Activated T-cell treated with anti-CD3 and anti-CD28 coated beads, Interleukin-2, amount 50 U/mL, for 4 hours (primary cell): ENCODE results near the gene TIGD4. TPM values are rescaled to one million over a fixed set of nuclear protein-coding genes. Genes with fewer than 3 reads are reported as not detected.
A peak's percentile ranks its signal among the peaks of the same experiment; 100 is the strongest.

Experiments used
- ATAC-seq, 2 donors: fragments of 200-7000 bp; cut with Tn5 transposase; one replicate each; pipeline ENCODE4 v1.10.0; 2021
- DNase-seq: peaks from one replicate; pipeline ENCODE4 v3.0.0-alpha.2; 2020
- H3K27me3 Mint-ChIP-seq: one replicate; pipeline ENCODE4 v1.8.0; 2021; ENCODE audit warnings: low read depth, mixed read lengths
- H3K36me3 Mint-ChIP-seq: one replicate; pipeline ENCODE4 v1.8.0; 2022; ENCODE audit warnings: mixed read lengths; ENCODE audit not compliant: insufficient read depth
- H3K4me1 Mint-ChIP-seq: one replicate; pipeline ENCODE4 v1.8.0; 2021; ENCODE audit warnings: low read depth, mixed read lengths
- H3K4me3 Mint-ChIP-seq: one replicate; pipeline ENCODE4 v1.8.0; 2021; ENCODE audit warnings: mild to moderate bottlenecking, moderate library complexity, mixed read lengths
- H3K9me3 Mint-ChIP-seq: one replicate; pipeline ENCODE4 v1.8.0; 2021; ENCODE audit warnings: mixed read lengths
- total RNA-seq, 3 donors: library from RNA; stranded (reverse); gene quantifications; one replicate each; pipeline ENCODE4 v1.2.1, GENCODE V29; 2021

TIGD4 gene
- total RNA-seq, 3 donors from 2014 or later: 0.28 to 0.38 (median 0.32) TPM

DNA sequence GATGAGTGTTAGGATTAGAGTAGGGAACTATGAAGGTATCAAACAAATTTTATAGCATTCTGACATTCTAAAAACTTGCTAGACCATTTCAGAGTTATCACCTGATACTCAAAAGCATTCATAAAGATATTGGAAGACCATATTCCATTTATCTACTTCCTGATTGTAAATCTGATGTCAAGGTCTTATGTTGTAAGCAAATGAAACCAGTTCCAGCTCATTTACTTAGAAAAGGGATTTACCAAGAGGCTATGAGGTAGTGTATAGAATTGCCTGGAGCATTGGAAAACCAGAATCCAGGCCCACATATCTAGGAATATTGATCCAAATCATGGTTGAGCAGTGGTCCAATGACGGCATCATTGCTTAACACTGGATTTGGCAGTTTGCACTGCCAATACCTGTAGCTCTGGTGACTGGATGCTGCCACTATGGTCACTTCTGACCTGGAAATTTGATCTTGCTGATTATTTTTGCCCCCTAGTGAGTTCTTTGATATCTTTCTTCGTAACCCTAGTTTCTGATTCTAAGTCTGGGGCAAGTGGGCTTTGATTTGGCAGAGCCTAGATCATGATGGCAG, 25.6 kb upstream of the TIGD4 start:
- H3K9me3 Mint-ChIP-seq: no peaks in the 10 kb centered on the region
- H3K4me1 Mint-ChIP-seq: peaks cover 16% of the 10 kb centered on the region
- no peaks in the 10 kb centered on the region for H3K27me3 Mint-ChIP-seq
- H3K4me3 Mint-ChIP-seq: no peak overlapping the region
- ATAC-seq (no peak), DNase-seq (no peak)
- no peaks in the 10 kb centered on the region for H3K36me3 Mint-ChIP-seq

DNA sequence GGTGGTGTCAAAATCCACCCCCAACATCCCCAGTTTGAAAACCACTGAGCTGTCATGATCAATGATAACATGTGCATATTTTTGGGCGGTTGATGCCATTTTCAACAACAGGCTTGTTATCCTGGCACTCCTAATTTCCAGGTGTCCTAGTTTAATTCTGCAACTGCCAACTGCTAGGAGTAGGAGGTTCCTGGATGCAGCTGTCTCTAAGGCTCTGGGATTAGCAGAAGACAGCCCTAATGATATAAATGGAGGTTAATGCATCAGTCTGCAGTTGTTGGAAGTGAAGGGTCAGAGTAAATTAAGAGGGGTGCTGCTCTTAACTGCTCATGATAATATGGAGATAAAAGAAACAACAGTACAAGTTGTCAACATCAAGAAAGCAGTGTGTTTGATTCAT, 24.0 kb upstream of the TIGD4 start:
- Mint-ChIP-seq H3K27me3 (no peaks in the 10 kb centered on the region), H3K36me3 (no peaks in the 10 kb centered on the region), H3K4me1 (peaks cover 16% of the 10 kb centered on the region), H3K4me3 (no peak overlapping the region), H3K9me3 (no peaks in the 10 kb centered on the region)
- DNase-seq: no peak
- ATAC-seq: no peak

DNA sequence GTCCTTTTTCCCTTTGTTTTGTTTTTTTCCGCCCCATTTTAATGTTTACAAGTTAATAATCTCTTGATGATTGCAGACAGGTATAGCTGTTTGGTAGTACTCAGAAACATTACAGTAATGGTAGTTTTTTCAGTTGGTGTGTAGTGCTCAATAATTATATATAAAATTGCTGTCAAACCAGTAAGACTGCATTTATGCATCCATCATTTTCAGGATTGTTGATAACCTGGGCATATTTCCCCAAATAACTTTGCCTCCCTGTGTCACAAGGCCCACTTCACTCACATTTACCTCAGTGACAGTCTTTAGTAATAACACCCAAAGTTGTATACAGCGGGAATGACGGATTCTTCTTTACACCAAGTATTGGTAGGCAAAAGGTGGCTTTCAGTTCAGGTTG, 16.4 kb upstream of the TIGD4 start:
- Mint-ChIP-seq H3K4me1 (peaks cover 4% of the 10 kb centered on the region), H3K9me3 (no peaks in the 10 kb centered on the region), H3K4me3 (no peak overlapping the region), H3K27me3 (no peaks in the 10 kb centered on the region), H3K36me3 (peaks cover 5% of the 10 kb centered on the region)
- DNase-seq: no peak
- ATAC-seq: no peak

DNA sequence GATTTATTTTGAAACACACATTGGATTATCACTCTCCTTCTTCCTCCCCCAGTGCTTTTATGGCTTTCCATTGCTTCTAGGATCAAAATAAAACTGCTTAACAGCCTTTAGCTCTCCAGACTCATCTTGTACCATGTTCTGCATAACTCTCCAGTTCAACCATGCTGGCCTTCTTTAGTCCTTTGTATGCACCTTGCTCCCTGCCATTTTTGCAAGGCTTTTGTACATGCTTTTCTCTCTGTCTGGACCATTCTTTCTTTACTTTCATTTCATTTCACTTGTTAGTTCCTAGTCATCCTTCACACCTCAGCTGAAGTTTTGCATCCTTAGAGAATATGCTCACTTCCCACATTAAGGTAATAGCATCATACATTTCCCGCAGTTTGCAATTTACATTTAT, 7.1 kb upstream of the TIGD4 start:
- peaks cover 40% of the 10 kb centered on the region for H3K4me1 Mint-ChIP-seq
- no peaks in the 10 kb centered on the region for H3K9me3 Mint-ChIP-seq
- DNase-seq (no peak), ATAC-seq (no peak)
- H3K4me3 Mint-ChIP-seq: no peak overlapping the region
- H3K27me3 Mint-ChIP-seq: no peaks in the 10 kb centered on the region
- H3K36me3 Mint-ChIP-seq: peaks cover 7% of the 10 kb centered on the region

DNA sequence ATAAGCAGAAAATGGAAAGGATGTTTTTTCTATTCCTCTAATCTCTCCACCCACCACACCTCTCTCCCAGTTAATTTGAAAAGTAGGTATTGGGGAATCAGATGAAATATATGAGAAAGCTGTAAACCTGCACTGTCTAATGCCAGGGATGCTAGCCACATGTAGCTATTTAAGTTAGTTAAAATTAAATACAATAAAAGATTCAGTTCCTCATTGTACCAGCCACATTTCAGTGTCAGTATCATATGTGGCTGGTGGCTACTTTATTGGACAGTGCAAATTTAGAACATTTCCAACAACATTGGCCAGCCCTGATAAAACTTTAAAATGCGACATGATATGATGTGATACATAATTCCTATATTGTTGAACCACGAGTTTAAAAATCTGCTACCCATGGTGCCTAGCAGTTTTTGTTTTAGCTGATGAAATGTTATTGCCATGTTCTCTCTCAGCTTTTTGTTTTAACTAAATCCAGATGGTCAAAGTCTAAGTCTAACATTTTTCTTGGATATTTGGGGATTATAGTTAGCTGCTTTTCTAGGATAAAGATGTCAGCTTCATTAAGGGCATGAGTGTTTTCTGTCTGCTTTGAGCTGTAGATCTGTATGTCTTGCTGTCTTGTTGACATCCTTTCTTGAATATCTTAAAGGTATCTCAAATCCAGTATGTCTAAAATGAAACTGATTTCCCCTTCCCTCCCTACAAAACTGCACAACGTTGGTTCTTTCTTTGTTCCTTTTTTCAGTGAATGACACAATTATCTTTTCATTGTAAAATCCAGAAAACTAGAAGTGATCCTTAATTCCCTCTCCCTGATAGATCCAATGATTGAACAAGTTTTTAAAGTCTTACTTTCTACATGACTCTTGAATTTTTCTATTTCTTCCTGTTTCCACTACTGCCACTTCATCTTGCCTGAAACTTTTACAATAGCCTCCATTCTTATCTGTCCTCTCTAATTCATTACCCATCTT, 6.4 kb upstream of the TIGD4 start:
- Mint-ChIP-seq H3K4me3 (peak overlapping the region; percentile 3), H3K36me3 (peaks cover 7% of the 10 kb centered on the region)
- no peak for ATAC-seq

DNA sequence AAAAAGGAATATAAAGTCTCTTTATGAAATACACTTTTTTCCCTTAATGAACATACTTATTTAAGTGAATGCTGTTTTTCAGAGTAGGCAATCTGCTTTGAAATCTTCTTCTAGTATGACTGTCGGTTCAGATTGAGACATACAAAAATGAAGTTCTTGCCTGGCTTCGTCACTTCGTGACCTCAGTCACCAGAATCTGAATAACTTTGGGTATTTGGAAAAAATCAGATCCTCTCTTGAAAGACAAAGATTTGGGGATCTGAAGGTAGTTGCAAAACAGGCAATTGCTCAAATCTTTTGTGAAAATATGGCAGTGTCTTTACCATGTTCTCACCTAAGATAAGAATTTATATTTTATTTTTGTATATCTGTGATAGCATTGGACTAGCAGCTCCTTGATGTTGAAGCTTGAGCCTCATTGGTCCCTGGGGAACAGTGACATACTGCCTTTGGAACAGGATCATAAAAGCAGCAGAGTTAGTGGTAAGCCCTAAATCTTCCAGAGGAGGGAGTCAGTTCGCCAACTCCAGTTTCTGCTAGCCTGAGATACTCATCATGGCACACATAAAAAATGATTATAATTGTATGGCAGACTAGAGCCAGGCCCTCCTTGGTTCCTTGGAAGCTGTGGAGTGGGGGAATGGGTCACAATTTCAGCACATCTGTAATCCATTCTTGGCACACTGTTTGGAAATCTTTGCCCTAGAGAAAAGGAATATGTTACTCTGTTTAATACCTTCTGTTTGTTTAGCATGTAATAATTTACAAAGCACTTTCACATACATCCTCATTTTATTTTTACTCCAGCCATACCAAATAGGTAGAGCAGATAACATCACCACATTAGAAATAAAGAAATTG, 5.2 kb upstream of the TIGD4 start:
- Mint-ChIP-seq H3K9me3 (no peaks in the 10 kb centered on the region), H3K4me3 (no peak overlapping the region), H3K27me3 (no peaks in the 10 kb centered on the region), H3K4me1 (peaks cover 52% of the 10 kb centered on the region), H3K36me3 (peaks cover 5% of the 10 kb centered on the region)
- ATAC-seq (no peak), DNase-seq (no peak)

More for the DNA sequence above, 6.4 kb upstream of the TIGD4 start:
- Mint-ChIP-seq H3K9me3 (no peaks in the 10 kb centered on the region), H3K27me3 (no peaks in the 10 kb centered on the region), H3K4me1 (peaks cover 43% of the 10 kb centered on the region)
- DNase-seq: no peak

DNA sequence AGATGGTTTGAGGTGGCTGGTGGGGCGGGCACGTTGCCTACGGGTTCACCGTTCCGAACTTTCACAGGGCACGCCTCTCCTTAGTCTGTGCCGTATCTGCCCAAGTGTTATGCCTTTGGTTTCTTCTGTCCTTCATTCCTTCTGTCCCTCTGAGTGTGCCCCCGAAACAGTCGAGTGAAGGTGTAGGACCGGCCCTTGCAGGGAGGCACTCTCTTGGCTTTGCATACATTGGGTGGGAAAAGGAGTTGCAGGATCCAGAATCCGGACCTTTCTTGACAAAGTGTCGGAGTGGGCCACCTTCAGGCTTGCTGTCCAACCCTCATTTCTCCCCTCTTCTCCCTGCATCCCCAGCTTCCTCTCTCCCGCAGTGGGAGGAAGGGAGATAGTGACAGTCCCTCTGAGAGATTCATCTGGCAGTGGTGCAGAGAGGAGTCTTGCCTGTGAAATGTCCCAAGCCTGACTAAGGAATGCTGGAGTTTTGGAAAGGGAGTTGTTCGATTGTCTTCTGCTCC, 793 bp upstream of the TIGD4 start:
- DNase-seq: peak; percentile 59
- peak overlapping the region; percentile 100 for H3K4me3 Mint-ChIP-seq
- peaks cover 46% of the 10 kb centered on the region for H3K4me1 Mint-ChIP-seq
- H3K27me3 Mint-ChIP-seq: no peaks in the 10 kb centered on the region
- ATAC-seq: peak; percentile 63
- H3K36me3 Mint-ChIP-seq: peaks cover 2% of the 10 kb centered on the region
- no peaks in the 10 kb centered on the region for H3K9me3 Mint-ChIP-seq

DNA sequence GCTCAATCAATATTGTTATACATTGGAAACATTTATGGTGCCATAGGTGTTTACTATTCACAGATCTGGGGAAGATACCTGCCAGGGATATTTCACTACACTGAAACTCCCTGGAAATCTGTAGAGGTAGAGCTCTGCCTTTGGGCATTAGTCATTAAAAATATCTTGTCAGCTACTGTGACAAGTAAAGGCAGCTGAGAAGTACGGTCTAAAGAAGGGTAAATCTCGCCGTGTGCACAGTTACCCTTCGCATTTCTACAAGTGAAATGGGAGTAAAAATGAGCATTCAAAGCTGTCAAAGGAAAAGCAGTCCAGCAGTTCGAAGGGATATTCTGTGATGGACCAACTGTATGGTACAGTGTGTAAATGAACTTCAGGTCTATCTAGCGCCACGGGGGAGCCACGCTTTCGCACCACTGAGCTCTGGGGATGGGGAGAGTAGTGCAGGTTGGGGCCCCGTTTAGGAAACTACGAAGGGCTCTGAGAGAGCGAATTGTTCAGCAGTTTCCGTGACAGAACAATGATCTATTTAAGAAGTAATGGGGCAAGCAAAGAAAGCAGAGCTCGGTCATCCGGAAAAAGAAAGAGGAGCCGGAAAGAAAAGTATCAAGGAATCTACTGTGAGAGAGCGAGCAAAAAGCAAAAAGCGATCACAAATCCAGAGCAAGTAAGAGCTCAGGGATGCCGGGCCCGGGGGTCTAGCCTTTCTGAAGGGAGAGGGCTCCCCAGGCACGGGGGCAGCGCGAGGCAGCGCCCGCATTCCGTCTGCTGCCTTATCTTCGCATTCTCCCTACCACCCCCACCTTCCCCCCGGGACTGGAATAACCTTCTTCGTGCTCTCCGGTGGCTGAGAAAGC, 646 bp downstream of the TIGD4 start:
- H3K36me3 Mint-ChIP-seq: peaks cover 2% of the 10 kb centered on the region
- no peaks in the 10 kb centered on the region for H3K27me3 Mint-ChIP-seq
- H3K9me3 Mint-ChIP-seq: no peaks in the 10 kb centered on the region
- DNase-seq: peak; percentile 8
- ATAC-seq: peak; percentile 26 to 29
- H3K4me1 Mint-ChIP-seq: peaks cover 43% of the 10 kb centered on the region
- H3K4me3 Mint-ChIP-seq: peak overlapping the region; percentile 100

DNA sequence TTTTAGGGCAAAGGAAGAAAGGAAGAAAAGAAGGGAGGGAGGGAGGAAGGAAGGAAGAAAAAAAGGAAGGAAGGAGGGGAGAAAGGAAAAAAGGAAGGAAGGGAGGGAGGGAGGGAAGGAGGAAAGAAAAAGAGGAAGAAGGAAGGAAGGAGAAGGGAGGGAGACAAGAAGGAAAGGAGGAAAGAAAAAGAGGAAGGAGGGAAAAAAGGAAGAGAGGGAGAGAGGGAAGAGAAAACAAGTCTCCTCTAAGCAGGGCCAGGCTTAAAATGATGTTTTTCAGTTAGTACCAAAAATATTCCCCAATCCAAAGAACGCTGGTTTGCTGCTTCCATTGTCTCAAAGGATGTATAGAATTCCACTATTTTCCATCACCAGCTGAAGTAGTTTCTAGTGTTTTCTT, 2.0 kb downstream of the TIGD4 start:
- H3K4me3 Mint-ChIP-seq: no peak overlapping the region
- DNase-seq (no peak), ATAC-seq (no peak)
- H3K36me3 Mint-ChIP-seq: no peaks in the 10 kb centered on the region
- peaks cover 33% of the 10 kb centered on the region for H3K4me1 Mint-ChIP-seq
- no peaks in the 10 kb centered on the region for H3K27me3 Mint-ChIP-seq
- H3K9me3 Mint-ChIP-seq: no peaks in the 10 kb centered on the region

DNA sequence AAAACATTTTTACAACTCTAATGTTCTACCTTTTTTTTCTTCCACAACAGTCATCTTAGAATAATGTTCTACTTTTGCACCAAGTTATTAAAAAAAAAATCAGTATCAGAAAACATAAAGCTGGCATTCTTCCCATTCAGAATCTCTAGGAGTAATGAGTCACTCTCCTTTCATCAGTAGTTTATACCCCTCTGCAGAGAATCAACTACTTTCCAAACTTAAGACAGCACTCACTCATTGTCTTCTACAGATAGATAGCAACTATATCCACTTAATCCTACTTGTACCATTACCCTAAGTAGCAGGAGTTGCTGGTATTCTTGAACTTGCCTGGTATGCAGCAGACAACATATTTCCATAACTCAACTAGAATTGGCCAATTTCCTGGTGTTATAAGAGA, 3.2 kb downstream of the TIGD4 start:
- Mint-ChIP-seq H3K9me3 (no peaks in the 10 kb centered on the region), H3K4me1 (peaks cover 22% of the 10 kb centered on the region), H3K27me3 (no peaks in the 10 kb centered on the region), H3K36me3 (no peaks in the 10 kb centered on the region), H3K4me3 (no peak overlapping the region)
- DNase-seq (no peak), ATAC-seq (no peak)

DNA sequence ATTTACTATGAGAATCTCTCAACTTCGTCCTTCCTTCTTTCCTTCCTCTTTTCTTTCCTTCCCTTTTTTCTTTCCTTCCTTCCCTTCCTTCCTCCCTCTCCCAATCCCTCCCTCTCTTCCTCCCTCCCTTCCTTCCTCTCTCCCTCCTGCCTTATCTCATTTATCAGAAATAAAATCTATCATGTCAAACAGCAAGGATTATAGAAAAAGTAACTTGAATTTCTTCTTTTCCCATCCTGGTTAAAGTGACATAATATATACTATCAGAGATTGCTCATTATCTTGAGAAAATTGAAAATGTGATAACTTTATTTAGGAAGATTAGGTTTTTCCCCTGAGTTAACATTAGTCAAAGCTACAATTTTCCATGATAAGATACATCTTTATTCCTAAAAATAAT, 5.6 kb downstream of the TIGD4 start:
- H3K27me3 Mint-ChIP-seq: no peaks in the 10 kb centered on the region
- peaks cover 6% of the 10 kb centered on the region for H3K4me1 Mint-ChIP-seq
- H3K36me3 Mint-ChIP-seq: no peaks in the 10 kb centered on the region
- no peak overlapping the region for H3K4me3 Mint-ChIP-seq
- DNase-seq (no peak), ATAC-seq (no peak)
- H3K9me3 Mint-ChIP-seq: no peaks in the 10 kb centered on the region

DNA sequence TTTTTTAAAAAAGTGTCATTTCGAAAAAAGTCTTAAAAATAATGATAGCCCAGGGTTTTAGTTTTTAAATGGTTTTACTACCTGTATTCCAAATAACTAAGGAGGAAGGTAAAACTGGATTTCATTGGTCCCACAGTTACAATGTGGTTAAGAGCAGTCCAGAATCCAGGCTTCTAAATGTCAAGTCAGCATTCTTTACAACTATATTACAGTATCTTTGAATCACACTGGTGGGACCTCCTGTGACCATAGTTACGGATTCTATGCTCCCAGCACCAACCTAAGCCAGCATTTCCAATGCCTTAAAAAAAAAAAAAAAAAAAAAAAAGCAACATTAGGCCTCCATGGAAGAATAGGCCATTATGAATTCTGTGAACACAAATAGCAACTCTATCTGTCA, 6.2 kb downstream of the TIGD4 start:
- no peak for DNase-seq
- ATAC-seq: no peak
- Mint-ChIP-seq H3K36me3 (no peaks in the 10 kb centered on the region), H3K4me3 (no peak overlapping the region), H3K4me1 (peaks cover under 1% of the 10 kb centered on the region), H3K27me3 (no peaks in the 10 kb centered on the region), H3K9me3 (no peaks in the 10 kb centered on the region)

DNA sequence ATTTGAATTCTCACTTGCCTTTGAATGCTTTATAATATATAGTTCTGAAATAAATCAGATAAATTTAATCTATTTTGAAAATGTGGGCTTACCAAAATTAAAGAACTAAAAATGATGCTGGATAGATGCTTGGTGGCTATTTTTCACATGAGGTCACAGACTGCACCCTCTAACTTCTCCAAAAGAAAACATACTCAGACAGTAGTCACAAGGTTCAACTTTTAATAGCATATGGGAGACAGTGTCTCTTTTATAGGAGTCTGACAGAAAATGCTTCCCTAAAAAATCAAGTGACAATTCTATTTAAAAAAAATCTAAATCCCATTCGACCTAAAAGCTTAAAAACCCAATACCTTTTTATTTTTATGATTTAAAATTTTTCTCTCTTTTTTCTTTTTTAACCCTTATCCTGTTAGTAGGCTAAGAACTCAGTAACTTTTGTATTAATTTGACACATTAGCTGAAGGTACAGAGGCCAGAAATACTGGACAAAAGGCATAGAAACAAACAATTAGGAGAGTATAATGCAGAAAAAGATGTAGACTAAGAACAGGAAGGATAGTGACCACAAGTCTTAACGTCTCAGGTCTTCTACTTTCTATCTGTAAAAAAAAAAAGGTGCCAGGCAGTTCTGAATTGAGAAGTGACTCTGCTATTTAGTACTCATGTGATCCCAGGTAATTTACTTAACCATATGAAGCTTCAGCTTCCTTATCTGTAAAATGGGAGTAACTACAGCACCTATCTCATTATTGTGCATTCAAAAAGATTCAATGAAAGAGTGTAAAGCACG, 7.6 kb downstream of the TIGD4 start:
- no peaks in the 10 kb centered on the region for H3K36me3 Mint-ChIP-seq
- H3K4me1 Mint-ChIP-seq: no peaks in the 10 kb centered on the region
- H3K9me3 Mint-ChIP-seq: no peaks in the 10 kb centered on the region
- no peaks in the 10 kb centered on the region for H3K27me3 Mint-ChIP-seq
- no peak for DNase-seq
- ATAC-seq: no peak
- H3K4me3 Mint-ChIP-seq: no peak overlapping the region
